ENCODE results near the gene CACNA1E.

- no peak for TF ChIP-seq CTCF (IDR thresholded peaks at IDR 0.05 in 4 of 5, conservative IDR thresholded peaks at IDR 0.05 in 1 of 5)
- TF ChIP-seq POLR2A (IDR thresholded peaks at IDR 0.05) = no peak
Measured at GRCh38 chr1:181817091-181817490, 333.8 kb downstream of the CACNA1E start.

All from gastrocnemius medialis (tissue), 4 donors.